ENCODE data around the gene U2SURP.
"Not testable (repeated sequence)": the region's sequence is repeated elsewhere in the genome, so short reads cannot be mapped to it uniquely, and the experiment has no call there.

DNA sequence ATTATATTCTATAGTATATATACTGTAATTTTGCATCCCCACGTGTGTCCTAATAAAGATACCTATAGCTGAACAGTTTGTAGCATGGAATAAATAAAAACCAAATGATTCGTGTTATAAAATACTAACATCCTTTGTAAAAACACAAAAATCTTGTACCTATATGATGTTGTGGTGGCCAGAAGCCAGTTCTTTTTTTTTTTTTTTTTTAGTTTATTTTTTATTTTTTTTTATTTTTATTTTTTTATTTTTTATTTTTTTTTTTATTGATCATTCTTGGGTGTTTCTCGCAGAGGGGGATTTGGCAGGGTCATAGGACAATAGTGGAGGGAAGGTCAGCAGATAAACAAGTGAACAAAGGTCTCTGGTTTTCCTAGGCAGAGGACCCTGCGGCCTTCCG, 44.7 kb downstream of the U2SURP start:
- TF ChIP-seq, protein P1, sequence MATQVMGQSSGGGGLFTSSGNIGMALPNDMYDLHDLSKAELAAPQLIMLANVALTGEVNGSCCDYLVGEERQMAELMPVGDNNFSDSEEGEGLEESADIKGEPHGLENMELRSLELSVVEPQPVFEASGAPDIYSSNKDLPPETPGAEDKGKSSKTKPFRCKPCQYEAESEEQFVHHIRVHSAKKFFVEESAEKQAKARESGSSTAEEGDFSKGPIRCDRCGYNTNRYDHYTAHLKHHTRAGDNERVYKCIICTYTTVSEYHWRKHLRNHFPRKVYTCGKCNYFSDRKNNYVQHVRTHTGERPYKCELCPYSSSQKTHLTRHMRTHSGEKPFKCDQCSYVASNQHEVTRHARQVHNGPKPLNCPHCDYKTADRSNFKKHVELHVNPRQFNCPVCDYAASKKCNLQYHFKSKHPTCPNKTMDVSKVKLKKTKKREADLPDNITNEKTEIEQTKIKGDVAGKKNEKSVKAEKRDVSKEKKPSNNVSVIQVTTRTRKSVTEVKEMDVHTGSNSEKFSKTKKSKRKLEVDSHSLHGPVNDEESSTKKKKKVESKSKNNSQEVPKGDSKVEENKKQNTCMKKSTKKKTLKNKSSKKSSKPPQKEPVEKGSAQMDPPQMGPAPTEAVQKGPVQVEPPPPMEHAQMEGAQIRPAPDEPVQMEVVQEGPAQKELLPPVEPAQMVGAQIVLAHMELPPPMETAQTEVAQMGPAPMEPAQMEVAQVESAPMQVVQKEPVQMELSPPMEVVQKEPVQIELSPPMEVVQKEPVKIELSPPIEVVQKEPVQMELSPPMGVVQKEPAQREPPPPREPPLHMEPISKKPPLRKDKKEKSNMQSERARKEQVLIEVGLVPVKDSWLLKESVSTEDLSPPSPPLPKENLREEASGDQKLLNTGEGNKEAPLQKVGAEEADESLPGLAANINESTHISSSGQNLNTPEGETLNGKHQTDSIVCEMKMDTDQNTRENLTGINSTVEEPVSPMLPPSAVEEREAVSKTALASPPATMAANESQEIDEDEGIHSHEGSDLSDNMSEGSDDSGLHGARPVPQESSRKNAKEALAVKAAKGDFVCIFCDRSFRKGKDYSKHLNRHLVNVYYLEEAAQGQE (IDR thresholded peaks at IDR 0.05; ENCODE audit: low read depth, low read length) = not testable (repeated sequence)
- TF ChIP-seq CTCF (IDR thresholded peaks at IDR 0.05 in 2 of 3, conservative IDR thresholded peaks at IDR 0.05 in 1 of 3; ENCODE audit: control insufficient read depth in 2 of 3, extremely low read depth in 1 of 3, insufficient read depth in 1 of 3, low read depth in 3 of 3, low read length in 3 of 3); POLR2A (IDR thresholded peaks at IDR 0.05; ENCODE audit: low read depth, low read length): not testable (repeated sequence)
